Stimulated activated CD4-positive, alpha-beta T cell treated with anti-CD3 and anti-CD28 coated beads, Interleukin-4, amount 100 ng/mL, for 48 hours (primary cell): ENCODE measurements around the gene GPR179.
"Not testable (repeated sequence)": the region's sequence is repeated elsewhere in the genome, so short reads cannot be mapped to it uniquely, and the experiment has no call there.

Experiments used
- DNase-seq, 2 donors: peaks; one replicate each; pipeline ENCODE4 v3.0.0-alpha.2; 2020; ENCODE audit warnings: low read depth in 2 of 2

GPR179 gene

GRCh38 chr17:38322156-38322779 is 21.5 kb downstream of the GPR179 start:
- peak; percentile 62 to 70 for DNase-seq

DNA sequence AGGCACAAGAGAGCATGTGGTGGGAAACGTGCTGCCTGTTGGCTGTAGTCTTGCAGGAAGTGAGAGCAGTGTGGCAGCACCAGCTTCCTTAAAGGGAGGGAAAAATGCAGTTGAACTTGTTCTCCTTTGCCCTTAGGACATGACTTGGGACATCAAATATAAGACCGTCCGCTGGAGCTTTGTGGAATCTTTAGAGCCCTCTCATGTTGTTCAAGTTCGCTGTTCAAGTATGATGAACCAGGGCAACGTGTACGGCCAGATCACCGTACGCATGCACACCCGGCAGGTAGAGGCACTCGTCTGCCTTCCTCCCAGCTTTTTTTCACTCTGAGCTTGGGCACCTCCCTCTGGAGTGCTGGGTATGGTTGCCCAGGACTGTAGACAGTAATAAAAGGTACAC is 23.3 kb downstream of the GPR179 start:
- DNase-seq: no peak

DNA sequence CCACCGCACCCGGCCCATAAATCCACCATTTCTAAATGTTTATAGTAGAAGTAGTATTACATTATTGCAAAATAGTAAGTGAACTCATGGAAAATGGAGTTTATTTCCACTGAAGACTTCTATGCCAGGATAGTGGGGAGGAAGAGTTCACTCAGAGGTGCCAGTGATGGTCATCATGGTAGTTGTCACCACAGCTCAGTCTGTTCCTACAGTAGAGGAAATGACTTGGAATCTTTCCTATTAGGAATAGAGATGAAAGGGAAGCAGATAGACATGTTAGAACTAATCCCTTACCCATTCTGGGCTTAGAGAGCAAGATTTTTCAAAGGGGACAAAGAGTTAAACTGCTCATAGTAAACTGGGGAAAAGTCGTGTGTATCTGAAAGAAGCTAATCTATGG is 26.7 kb downstream of the GPR179 start:
- no peak for DNase-seq

GRCh38 chr17:38315497-38315896 is 28.3 kb downstream of the GPR179 start:
- DNase-seq: no peak

- peak; percentile 96 to 97 for DNase-seq
These were observed 46.8 kb downstream of the GPR179 start, which contains the start of gene MRPL45 for GRCh38 chr17:38296834-38297517. Gene MRPL45, plus strand, starts transcription at chr17:38297168. Its CDS starts 16 bp downstream, at chr17:38297184.

GRCh38 chr17:38295602-38296365 is 48.0 kb downstream of the GPR179 start:
- not testable (repeated sequence) for DNase-seq

GRCh38 chr17:38289760-38290159 is 54.0 kb downstream of the GPR179 start:
- not testable (repeated sequence) for DNase-seq

- not testable (repeated sequence) for DNase-seq
These were observed 55.4 kb downstream of the GPR179 start for GRCh38 chr17:38288217-38288827.

- DNase-seq: not testable (repeated sequence)
These were observed 57.2 kb downstream of the GPR179 start for GRCh38 chr17:38286501-38287091.

GRCh38 chr17:38285994-38286393 is 57.8 kb downstream of the GPR179 start:
- DNase-seq: not testable (repeated sequence)
